Right lobe of liver (tissue), 6 donors: Measurements from ENCODE around the gene ARGLU1. TPM values are rescaled to one million over a fixed set of nuclear protein-coding genes. Genes with fewer than 3 reads are reported as not detected.

Source experiments
- ATAC-seq, 4 donors: fragments of 200-7000 bp; cut with Tn5 transposase; one replicate each; pipeline ENCODE4 v1.9.1; 2020; ENCODE audit warnings: mild to moderate bottlenecking in 4 of 4, moderate library complexity in 4 of 4
- DNase-seq, 3 donors: peaks; one replicate each; pipeline ENCODE4 v3.0.0-alpha.2; 2020
- H3K27ac ChIP-seq, 3 donors: fragments of 200-600 bp; one replicate each; pipeline ENCODE4 v1.8.0; 2022
- H3K27me3 ChIP-seq, 2 donors: fragments of 200-600 bp; one replicate each; pipeline ENCODE4 v1.8.0; 2022
- H3K36me3 ChIP-seq, 4 donors: fragments of 200-600 bp; sonication (generic) in 1 of 4; one replicate each; pipeline versions ENCODE4 v1.5.1 to v1.8.0; 2017 to 2022; ENCODE audit warnings: control low read depth in 1 of 4
- H3K4me1 ChIP-seq, 4 donors: fragments of 200-600 bp; sonication (generic) in 1 of 4; one replicate each; pipeline versions ENCODE4 v1.5.1 to v1.8.0; 2017 to 2022; ENCODE audit warnings: control low read depth in 1 of 4
- H3K4me3 ChIP-seq, 3 donors: fragments of 200-600 bp; one replicate each; pipeline ENCODE4 v1.8.0; 2022
- H3K9me3 ChIP-seq, 4 donors: fragments of 200-600 bp; sonication (generic) in 1 of 4; one replicate each; pipeline versions ENCODE4 v1.5.1 to v1.8.0; 2017 to 2022; ENCODE audit warnings: control low read depth in 1 of 4
- CTCF ChIP-seq, 4 donors: fragments of 200-600 bp in 3 of 4; fragments of 450-650 bp in 1 of 4; IDR thresholded peaks; one replicate each; pipeline versions ENCODE4 v1.5.1 to v1.8.0; 2016 to 2022; ENCODE audit warnings: antibody characterized with exemption in 4 of 4, mild to moderate bottlenecking in 2 of 4
- POLR2A ChIP-seq: fragments of 450-650 bp; IDR thresholded peaks from one replicate; pipeline ENCODE4 v1.6.1; 2017; ENCODE audit warnings: antibody characterized with exemption, mild to moderate bottlenecking
- WGBS: methylation state at CpG from one replicate; pipeline ENCODE4 v1.1.6; 2018; ENCODE audit warnings: low coverage, low lambda C conversion rate; ENCODE audit not compliant: insufficient coverage; ENCODE audit errors: missing lambda C conversion rate; 5-methylcytosine and 5-hydroxymethylcytosine counted together
- intact Hi-C, 2 donors: fragments of 100-400 bp; cut with DNase I; formaldehyde crosslinking; loops; one replicate each; pipeline versions ENCODE4 v1.11.2 to v1.14.1; 2022
- total RNA-seq, 6 experiments: library from RNA; depleted of rRNA in 2 of 6; stranded (reverse); fragments of >200 nt in 2 of 6; fragmentation: NEBNext Ultra II Directional in 3 of 6; extraction: Animal tissue kit (Norgen Biotek cat#: 25700) in 3 of 6; gene quantifications; one replicate each; pipeline versions ENCODE4 v1.1.0 to v1.2.4, GENCODE V29; 2016 to 2023
- donor health status: DM: no; HTN: yes; CAD: no.
- donor health status: DM: no; HTN: no; CAD: no.
- donor health status: DM: no; HTN: no; CAD: no.
- donor health status: DM: no; HTN: yes; CAD: no.
- donor health status: DM: no; HTN: yes; CAD: no.

ARGLU1 gene
- total RNA-seq, 6 experiments from 2014 or later: 19.9 to 35.6 (median 32.0) TPM

GRCh38 chr13:106500445-106500844 is 67.5 kb downstream of the ARGLU1 start:
- no peaks in the 10 kb centered on the region for H3K9me3 ChIP-seq
- DNase-seq (no peak), ATAC-seq (no peak)
- intact Hi-C loops: no loop called here
- no peaks in the 10 kb centered on the region for H3K36me3 ChIP-seq
- H3K4me1 ChIP-seq: no peaks in the 10 kb centered on the region
- H3K27ac ChIP-seq: no peak overlapping the region
- no peak overlapping the region for H3K4me3 ChIP-seq
- TF ChIP-seq POLR2A: no peak
- no peaks in the 10 kb centered on the region for H3K27me3 ChIP-seq
- WGBS: 43% methylated on average over 6 of the region's 6 CpGs

- H3K36me3 ChIP-seq: no peaks in the 10 kb centered on the region
- ATAC-seq (no peak), DNase-seq (no peak)
- no peaks in the 10 kb centered on the region for H3K9me3 ChIP-seq
- no peaks in the 10 kb centered on the region for H3K27me3 ChIP-seq
- WGBS: 55% methylated on average over 4 of the region's 4 CpGs
- intact Hi-C loops: no loop called here
- no peak overlapping the region for H3K27ac ChIP-seq
- TF ChIP-seq CTCF (IDR thresholded peaks at IDR 0.05): no peak
- TF ChIP-seq POLR2A: no peak
- H3K4me1 ChIP-seq: no peaks in the 10 kb centered on the region
- H3K4me3 ChIP-seq: no peak overlapping the region
Measured at GRCh38 chr13:106499896-106500295, 68.0 kb downstream of the ARGLU1 start.

- no peak for ATAC-seq
- no peak overlapping the region for H3K4me3 ChIP-seq
- no peaks in the 10 kb centered on the region for H3K36me3 ChIP-seq
- TF ChIP-seq CTCF (IDR thresholded peaks at IDR 0.05): no peak
- intact Hi-C loops: no loop called here
- H3K9me3 ChIP-seq: no peaks in the 10 kb centered on the region
- WGBS: 48% methylated on average over 2 of the region's 2 CpGs
- H3K27ac ChIP-seq: no peak overlapping the region
- no peaks in the 10 kb centered on the region for H3K27me3 ChIP-seq
- no peak for DNase-seq
- no peaks in the 10 kb centered on the region for H3K4me1 ChIP-seq
Measured at GRCh38 chr13:106499113-106499512, 68.8 kb downstream of the ARGLU1 start.

- no peak overlapping the region for H3K27ac ChIP-seq
Measured at GRCh38 chr13:106498571-106498970, 69.4 kb downstream of the ARGLU1 start.

GRCh38 chr13:106498158-106498557 is 69.8 kb downstream of the ARGLU1 start:
- 36% methylated on average over 3 of the region's 3 CpGs for WGBS
- Histone ChIP-seq H3K27ac (no peak overlapping the region), H3K4me3 (no peak overlapping the region), H3K27me3 (no peaks in the 10 kb centered on the region), H3K9me3 (no peaks in the 10 kb centered on the region), H3K4me1 (no peaks in the 10 kb centered on the region), H3K36me3 (no peaks in the 10 kb centered on the region)
- ATAC-seq: no peak
- TF ChIP-seq CTCF (IDR thresholded peaks at IDR 0.05) (no peak), POLR2A (no peak)
- intact Hi-C loops: no loop called here
- no peak for DNase-seq

More at GRCh38 chr13:106498571-106498970, 69.4 kb downstream of the ARGLU1 start:
- H3K36me3 ChIP-seq: no peaks in the 10 kb centered on the region
- TF ChIP-seq POLR2A (no peak), CTCF (IDR thresholded peaks at IDR 0.05) (no peak)
- ATAC-seq: no peak
- no peaks in the 10 kb centered on the region for H3K4me1 ChIP-seq
- H3K9me3 ChIP-seq: no peaks in the 10 kb centered on the region
- WGBS: 5% methylated on average over 1 of the region's 1 CpG
- intact Hi-C loops: no loop called here
- H3K4me3 ChIP-seq: no peak overlapping the region
- DNase-seq: no peak
- H3K27me3 ChIP-seq: no peaks in the 10 kb centered on the region
